GM18526 (cell line): ENCODE measurements around the gene MED25.

ENCODE experiments used
- POLR2A ChIP-seq: IDR thresholded peaks from 3 replicates; pipeline ENCODE4 v1.6.1; 2011; ENCODE audit not compliant: insufficient read length; ENCODE audit errors: extremely low read depth

MED25 gene

GRCh38 chr19:49855277-49855675, 37.2 kb downstream of the MED25 start:
- TF ChIP-seq POLR2A = no peak

GRCh38 chr19:49855676-49856573, 37.8 kb downstream of the MED25 start:
- peak; percentile 26 for TF ChIP-seq POLR2A

GRCh38 chr19:49856574-49857021, 38.5 kb downstream of the MED25 start:
- TF ChIP-seq POLR2A = no peak

- peak; percentile 6 for TF ChIP-seq POLR2A
Measured at GRCh38 chr19:49857061-49857837, 39.2 kb downstream of the MED25 start.

GRCh38 chr19:49857838-49858087, 39.7 kb downstream of the MED25 start:
- TF ChIP-seq POLR2A = peak; percentile 4

- no peak for TF ChIP-seq POLR2A
Measured at GRCh38 chr19:49858088-49858985, 40.2 kb downstream of the MED25 start.

GRCh38 chr19:49859682-49860335, 41.7 kb downstream of the MED25 start:
- no peak for TF ChIP-seq POLR2A

- TF ChIP-seq POLR2A = no peak
Measured at GRCh38 chr19:49860336-49861102, 42.4 kb downstream of the MED25 start.

- TF ChIP-seq POLR2A = no peak
Measured at GRCh38 chr19:49861107-49861506, 43.0 kb downstream of the MED25 start.

GRCh38 chr19:49861541-49862378, 43.7 kb downstream of the MED25 start:
- TF ChIP-seq POLR2A = no peak

- TF ChIP-seq POLR2A = no peak
Measured at GRCh38 chr19:49862391-49863253, 44.5 kb downstream of the MED25 start.

GRCh38 chr19:49863254-49863934, 45.3 kb downstream of the MED25 start:
- TF ChIP-seq POLR2A = no peak

GRCh38 chr19:49863935-49864320, 45.8 kb downstream of the MED25 start:
- no peak for TF ChIP-seq POLR2A
